Measurements from ENCODE around the gene MAP3K14. TPM values are rescaled to one million over a fixed set of nuclear protein-coding genes. Genes with fewer than 3 reads are reported as not detected.

The MAP3K14 gene
- total RNA-seq = 10 to 100 TPM in 1 of 2 donors, 1 to 10 TPM in 1; 8.2 to 10.6 TPM

DNA sequence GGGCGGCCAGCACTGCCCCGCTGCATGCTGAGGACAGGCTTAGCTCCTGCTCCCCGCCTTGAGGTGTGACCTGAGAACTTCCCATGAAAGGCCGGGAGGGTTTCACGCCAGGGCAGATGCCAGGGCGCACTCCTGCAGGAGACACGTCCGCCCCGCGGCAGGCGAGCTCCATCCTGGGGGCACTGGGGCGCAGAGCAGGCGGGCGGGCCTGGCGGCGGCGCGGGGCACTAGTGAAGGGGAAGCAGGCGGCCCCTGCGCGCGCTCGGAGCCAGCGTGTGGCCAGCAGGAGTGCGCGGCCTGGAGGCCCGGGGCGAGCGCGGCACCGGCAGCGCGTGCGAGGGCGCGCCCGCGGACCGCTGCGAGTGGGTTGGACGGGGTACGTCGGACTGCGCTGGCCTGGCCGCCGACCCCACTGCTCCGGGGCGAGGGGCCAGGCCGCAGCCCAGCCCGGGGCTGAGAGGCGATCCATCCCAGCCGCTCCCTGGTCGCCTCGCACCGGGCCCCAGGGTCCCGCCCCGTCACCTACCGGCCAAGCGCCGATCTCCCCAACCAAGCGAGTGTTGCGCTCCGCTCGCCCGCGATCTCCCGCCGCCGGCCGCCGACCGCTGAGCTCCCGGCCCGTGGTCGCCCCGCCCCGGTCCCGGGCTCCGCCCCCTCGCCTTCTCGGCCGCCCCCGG, at the start of gene MAP3K14:
Gene MAP3K14, minus strand, starts transcription at position 587 of the 677 bp plus-strand sequence. CDS start 26,275 bp downstream, outside the sequence.
- Histone ChIP-seq H3K4me1 (peaks cover 0 to 67% of the 10 kb centered on the region in 2 donors), H3K27ac (peak within 1 kb of the TSS; percentile 96 to 97), H3K9me3 (no peaks in the 10 kb centered on the region), H3K36me3 (no peaks in the 10 kb centered on the region), H3K27me3 (no peaks in the 10 kb centered on the region), H3K4me3 (peak within 1 kb of the TSS; percentile 73 to 82)
- DNase-seq (ENCODE audit: low spot score) = peak; percentile 71
- TF ChIP-seq, protein P1, sequence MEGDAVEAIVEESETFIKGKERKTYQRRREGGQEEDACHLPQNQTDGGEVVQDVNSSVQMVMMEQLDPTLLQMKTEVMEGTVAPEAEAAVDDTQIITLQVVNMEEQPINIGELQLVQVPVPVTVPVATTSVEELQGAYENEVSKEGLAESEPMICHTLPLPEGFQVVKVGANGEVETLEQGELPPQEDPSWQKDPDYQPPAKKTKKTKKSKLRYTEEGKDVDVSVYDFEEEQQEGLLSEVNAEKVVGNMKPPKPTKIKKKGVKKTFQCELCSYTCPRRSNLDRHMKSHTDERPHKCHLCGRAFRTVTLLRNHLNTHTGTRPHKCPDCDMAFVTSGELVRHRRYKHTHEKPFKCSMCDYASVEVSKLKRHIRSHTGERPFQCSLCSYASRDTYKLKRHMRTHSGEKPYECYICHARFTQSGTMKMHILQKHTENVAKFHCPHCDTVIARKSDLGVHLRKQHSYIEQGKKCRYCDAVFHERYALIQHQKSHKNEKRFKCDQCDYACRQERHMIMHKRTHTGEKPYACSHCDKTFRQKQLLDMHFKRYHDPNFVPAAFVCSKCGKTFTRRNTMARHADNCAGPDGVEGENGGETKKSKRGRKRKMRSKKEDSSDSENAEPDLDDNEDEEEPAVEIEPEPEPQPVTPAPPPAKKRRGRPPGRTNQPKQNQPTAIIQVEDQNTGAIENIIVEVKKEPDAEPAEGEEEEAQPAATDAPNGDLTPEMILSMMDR (IDR thresholded peaks at IDR 0.05) = peak in 1 of 2 donors; percentile 46

DNA sequence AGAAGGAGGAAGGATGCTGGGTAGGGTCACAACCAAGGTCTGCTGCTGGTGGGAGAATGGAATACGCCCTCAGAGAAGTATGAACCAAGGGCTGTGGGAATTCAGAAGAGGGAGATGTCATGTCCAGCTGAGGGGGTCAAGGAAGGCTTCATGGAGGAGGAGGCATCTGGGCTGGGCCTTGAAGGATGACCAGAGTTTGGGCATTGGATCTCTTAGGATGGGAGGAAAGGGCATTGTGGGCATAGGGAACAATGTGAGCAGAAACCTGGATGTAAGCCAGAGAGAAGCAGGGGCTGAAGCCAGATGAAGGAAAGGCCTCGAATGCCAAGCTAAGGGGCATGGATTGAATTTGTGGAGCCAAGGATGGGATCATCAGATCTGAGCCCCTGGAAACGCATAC, 49.2 kb upstream of the MAP3K14 start:
- peaks cover 0 to 2% of the 10 kb centered on the region in 2 donors for H3K4me1 ChIP-seq
- H3K9me3 ChIP-seq = no peaks in the 10 kb centered on the region
- no peaks in the 10 kb centered on the region for H3K27me3 ChIP-seq
- H3K27ac ChIP-seq = no peak overlapping the region
- TF ChIP-seq, protein P1 (IDR thresholded peaks at IDR 0.05) = no peak
- H3K36me3 ChIP-seq = no peaks in the 10 kb centered on the region
- H3K4me3 ChIP-seq = no peak overlapping the region
- no peak for DNase-seq (ENCODE audit: low spot score)

DNA sequence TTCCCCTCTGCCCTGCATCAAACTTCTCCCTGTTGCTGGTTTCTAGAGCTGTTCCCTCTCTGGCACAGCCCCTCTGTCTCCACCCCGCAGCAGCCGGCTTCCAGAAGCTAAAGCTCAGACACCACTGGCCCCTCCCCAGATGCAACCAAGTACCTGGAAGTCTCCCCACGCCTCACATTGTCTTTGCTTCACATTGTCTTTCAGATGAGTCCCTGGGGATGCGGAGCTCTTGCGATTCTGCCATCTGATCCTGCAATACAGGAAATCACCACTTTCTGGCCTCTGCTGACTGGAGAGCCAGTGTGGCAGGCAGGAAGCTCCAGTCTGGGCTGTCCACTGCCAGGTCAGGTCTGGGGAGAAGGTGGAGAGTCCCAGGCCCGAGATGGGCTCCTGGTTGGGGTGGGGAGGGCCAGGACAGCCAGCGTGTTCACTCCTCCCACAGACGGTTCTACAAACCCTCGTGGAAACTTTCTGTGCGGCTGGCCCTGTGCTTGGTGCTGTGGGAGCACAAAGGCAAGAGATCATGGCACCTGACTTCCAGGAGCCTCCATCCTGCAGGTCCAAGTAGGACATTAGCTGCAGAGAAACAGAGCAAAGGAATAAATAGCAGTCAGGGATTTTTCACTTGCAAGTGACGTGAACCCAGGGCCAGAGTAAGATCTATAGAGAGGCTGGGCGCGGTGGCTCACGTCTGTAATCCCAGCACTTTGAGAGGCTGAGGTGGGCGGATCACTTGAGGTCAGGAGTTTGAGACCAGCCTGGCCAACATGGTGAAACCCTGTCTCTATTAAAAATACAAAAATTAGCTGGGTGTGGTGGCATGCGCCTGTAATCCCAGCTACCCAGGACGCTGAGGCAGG, 47.9 kb upstream of the MAP3K14 start:
- H3K27me3 ChIP-seq = no peaks in the 10 kb centered on the region
- no peaks in the 10 kb centered on the region for H3K36me3 ChIP-seq
- no peak for DNase-seq (ENCODE audit: low spot score)
- no peaks in the 10 kb centered on the region for H3K4me1 ChIP-seq
- TF ChIP-seq, protein P1 (IDR thresholded peaks at IDR 0.05) = no peak
- no peak overlapping the region for H3K27ac ChIP-seq
- no peak overlapping the region for H3K4me3 ChIP-seq
- H3K9me3 ChIP-seq = no peaks in the 10 kb centered on the region

DNA sequence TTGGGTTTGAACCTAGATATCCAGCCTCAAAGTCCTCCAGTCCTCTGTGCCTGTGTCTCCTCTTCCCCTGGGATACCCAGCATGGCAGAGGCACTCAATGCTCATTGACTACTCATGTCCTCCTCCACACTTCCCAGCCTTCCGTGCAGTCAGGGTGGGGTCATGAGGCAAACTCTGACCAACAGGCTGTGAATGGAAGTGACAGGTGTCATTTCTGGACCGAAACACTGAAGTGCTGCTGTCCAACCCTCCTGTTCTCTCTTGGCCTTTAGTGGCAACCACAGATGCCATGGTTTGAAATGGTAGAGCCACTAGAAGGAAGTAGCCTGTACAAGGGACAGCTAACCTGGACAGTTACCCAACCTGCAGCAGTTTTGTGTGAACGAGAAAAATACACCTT, 46.7 kb upstream of the MAP3K14 start:
- no peaks in the 10 kb centered on the region for H3K36me3 ChIP-seq
- H3K27me3 ChIP-seq = no peaks in the 10 kb centered on the region
- no peaks in the 10 kb centered on the region for H3K9me3 ChIP-seq
- H3K27ac ChIP-seq = no peak overlapping the region
- no peak overlapping the region for H3K4me3 ChIP-seq
- no peaks in the 10 kb centered on the region for H3K4me1 ChIP-seq
- DNase-seq (ENCODE audit: low spot score) = no peak
- TF ChIP-seq, protein P1 (IDR thresholded peaks at IDR 0.05) = no peak

DNA sequence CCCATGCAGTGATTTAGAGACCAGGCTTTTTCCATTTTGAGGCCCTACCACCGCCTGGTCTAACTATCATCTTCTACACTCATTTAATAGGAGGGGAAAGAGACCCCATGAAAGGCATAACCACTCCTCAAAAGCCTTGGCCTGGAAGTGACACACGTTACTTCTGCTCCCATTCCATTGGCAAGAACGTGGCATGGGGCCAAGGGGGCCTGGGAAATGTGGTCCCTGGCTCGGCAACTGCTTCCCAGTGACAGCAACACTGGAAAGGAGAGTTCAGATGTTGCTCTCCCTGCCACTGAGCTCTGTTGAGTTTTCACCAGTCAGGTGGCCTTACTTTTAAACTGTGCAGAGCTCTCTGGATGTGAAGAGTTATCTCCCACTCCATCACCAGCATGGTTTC, 45.2 kb upstream of the MAP3K14 start:
- TF ChIP-seq, protein P1 (IDR thresholded peaks at IDR 0.05) = no peak
- Histone ChIP-seq H3K4me1 (no peaks in the 10 kb centered on the region), H3K27ac (no peak overlapping the region), H3K36me3 (no peaks in the 10 kb centered on the region), H3K9me3 (no peaks in the 10 kb centered on the region), H3K4me3 (no peak overlapping the region), H3K27me3 (no peaks in the 10 kb centered on the region)
- DNase-seq (ENCODE audit: low spot score) = no peak
